ENCODE results near the gene SLC22A12. TPM values are rescaled to one million over a fixed set of nuclear protein-coding genes. Genes with fewer than 3 reads are reported as not detected.

The SLC22A12 gene
- total RNA-seq, 1 donor from 2014 or later, result not detected

GRCh38 chr11:64624883-64625481 lies 34.0 kb downstream of the SLC22A12 start:
- DNase-seq (ENCODE audit: low read depth), result no peak

DNA sequence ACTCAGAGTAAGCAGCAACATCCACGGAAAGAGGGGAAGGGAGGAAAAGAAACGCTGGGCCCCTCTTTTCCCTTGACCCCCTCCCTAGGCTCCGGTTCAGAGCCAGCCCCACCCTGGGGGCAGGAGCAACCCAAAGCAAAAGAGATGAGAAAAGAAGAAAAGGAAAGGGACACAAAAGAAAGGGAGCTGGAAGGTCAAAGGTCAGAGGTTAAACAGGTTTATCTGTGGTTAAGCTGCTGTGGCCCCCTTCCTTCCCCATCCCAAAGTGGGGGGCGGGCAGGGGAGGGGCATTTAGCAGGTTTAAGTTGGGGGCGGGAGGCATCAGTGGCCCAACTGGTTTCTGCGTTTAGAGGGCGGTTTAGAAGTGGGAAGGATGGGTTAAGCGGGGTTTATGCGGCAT lies 35.6 kb downstream of the SLC22A12 start:
- DNase-seq (ENCODE audit: low read depth), result no peak

DNA sequence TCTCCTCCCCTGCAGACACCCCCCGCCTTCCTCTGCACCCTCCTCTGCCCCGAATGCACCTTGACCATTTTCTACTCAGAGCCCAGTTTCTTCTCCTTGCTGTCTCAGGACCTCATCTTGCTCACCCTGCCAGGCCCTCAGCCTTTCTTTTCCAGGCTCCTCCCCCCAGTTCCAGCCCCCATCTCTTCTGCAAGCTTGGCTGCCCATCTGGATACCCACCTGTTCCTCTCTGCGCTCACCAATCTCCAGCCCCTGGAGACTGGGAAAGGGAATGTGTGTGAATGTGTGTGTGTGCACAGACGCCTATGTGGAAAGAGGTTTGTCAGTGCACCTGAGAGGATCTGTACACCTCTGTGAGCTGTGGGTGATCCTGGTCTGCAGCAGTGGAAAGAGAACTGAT lies 36.4 kb downstream of the SLC22A12 start:
- no peak for DNase-seq (ENCODE audit: low read depth)

DNA sequence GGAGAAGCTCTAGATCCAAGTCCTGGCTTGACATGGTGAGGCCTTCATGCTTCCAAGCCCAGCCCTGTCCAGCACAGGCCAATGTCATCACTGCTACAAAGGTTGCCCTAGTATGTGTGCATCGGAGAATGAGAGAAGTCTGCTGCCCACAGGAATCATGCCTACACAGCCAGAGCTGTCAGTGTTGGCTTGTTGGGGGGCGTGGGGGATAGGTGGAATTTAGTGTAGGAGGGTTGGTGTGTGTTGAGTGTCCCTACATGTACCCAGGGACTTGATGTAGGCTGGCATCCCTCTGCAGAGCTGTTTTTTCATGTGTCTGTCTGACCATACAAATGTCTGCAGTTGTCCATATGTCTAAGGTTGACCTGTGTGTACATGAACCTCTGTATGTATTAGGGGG lies 37.6 kb downstream of the SLC22A12 start:
- no peak for DNase-seq (ENCODE audit: low read depth)

DNA sequence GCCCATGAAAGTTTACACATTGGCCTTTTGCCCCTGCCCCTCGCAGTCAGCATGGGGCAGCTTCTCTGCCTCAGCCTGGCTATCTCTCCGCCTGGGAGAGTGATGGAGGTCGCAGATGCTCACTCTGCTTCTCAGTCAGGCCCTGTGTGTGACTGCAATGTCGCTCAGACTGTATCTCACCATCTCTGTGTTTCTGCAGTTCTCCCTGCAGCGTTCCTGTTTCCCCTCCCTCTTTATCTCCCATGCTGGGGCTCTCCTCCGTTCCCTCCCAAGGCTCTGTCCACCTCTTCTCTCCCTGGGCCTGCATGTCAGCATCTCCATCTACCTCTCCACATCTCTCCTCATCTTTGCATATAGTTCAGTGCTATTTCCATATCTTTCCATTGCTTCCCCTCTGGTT lies 38.1 kb downstream of the SLC22A12 start:
- no peak for DNase-seq (ENCODE audit: low read depth)

GRCh38 chr11:64629796-64630562 lies 39.0 kb downstream of the SLC22A12 start:
- DNase-seq (ENCODE audit: low read depth), result no peak

GRCh38 chr11:64631675-64632074 lies 40.7 kb downstream of the SLC22A12 start:
- DNase-seq (ENCODE audit: low read depth), result no peak

DNA sequence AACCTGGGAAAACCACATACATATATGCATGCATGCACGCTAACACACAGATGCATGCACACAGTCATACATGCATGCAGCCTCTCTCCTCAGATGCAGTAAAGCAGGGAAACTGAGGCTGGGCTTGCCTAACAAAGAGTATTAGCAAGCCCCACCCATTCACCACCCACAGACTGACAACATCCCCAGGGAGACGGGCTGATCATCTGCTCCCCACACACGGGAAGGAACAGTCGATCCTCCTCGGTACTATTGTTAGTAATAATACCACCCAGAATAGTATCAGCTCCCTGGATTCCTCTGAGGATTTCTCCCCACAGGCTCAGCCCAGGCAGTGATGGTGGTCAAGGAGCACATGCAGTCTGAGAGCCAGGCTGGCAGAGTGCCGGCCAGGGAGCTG lies 41.2 kb downstream of the SLC22A12 start:
- DNase-seq (ENCODE audit: low read depth), result no peak

DNA sequence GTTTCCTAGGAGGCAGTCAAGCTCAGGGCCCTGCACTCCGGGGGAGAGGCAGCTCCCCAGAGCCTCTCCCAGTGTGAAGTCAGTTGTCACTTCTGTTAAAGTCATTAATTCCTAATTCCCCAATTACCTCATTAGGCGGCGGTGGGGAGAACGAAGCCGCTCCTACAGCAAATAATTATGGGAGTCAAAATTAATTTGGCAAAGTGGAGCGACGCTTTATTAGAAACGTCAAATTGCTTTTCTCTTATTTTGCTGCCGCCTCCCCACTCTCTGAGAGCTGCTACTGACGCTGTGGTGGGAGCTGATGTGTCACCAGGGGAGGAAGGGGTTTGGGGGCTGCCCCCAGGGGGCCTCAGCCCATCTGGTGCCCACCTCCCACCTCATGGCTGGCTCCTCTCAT lies 41.6 kb downstream of the SLC22A12 start:
- no peak for DNase-seq (ENCODE audit: low read depth)

DNA sequence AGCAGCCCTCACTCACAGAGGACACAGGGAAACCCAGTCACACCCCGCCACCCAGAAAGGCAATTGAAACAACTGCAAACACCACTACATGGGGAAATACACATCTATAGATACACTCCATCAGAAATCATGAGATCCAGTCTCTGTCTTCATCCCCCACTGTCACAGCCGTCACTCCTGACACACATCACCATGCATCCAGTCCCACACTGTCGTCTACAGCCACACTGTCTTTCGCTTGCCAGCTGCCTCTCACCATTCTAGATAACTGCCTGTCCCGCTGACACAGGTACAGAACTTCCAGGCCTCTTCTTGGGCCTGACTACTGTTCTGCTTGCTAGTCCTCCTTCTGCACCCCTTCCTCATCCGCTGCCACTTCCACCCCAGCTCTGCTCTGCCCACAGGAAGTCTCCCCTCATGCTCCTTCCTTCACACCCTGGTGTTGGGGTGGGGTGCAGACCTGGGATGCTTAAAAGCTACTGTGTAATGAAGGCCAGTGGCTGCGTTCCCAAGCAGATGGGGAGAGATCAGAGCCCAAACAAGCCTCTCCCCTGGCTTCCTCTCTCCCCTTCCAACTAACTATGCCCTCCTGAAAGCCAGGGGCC lies 42.6 kb downstream of the SLC22A12 start:
- no peak for DNase-seq (ENCODE audit: low read depth)

- DNase-seq (ENCODE audit: low read depth), result no peak
Measured at GRCh38 chr11:64637334-64638017, 46.5 kb downstream of the SLC22A12 start.

- DNase-seq (ENCODE audit: low read depth), result no peak
Measured at GRCh38 chr11:64638018-64638665, 47.1 kb downstream of the SLC22A12 start.

DNA sequence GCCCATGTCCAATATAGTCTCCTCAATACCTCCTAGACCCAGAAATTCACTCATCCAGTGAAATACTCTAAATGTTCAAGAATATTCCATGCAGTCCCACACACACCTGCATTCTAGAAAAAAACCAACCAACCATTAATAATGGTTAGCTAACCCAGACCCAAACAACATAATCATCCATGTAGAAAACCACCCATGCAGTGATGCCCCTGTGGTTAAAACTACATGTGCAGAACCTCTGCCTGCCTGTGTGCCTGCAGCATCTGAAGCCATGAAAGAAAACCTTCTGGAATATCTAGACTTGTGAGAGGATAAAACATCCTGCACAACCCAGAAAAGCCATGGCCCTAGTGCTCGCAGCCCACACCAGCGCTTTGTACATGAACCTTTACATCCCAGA lies 47.8 kb downstream of the SLC22A12 start:
- DNase-seq (ENCODE audit: low read depth), result no peak

DNA sequence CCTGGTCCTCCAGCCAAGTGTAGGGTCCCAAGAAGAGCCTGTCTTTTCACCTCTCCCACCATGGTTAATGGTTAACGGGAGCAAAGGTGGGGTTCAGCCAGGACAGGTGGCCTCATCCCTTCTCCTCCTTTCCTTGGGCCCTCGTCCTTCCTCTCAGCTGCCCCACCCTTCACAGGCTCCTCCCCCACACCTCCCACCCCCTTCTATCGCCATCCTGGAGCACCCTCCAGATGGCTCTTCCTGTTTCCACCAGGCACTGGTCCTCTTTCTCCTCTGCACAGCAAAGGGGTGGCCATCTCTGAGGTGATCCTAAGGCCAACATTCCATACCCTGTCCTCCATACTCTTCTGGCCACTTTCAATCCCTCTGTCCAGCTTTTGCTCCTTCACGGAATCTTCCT lies 48.9 kb downstream of the SLC22A12 start:
- DNase-seq (ENCODE audit: low read depth), result no peak

DNA sequence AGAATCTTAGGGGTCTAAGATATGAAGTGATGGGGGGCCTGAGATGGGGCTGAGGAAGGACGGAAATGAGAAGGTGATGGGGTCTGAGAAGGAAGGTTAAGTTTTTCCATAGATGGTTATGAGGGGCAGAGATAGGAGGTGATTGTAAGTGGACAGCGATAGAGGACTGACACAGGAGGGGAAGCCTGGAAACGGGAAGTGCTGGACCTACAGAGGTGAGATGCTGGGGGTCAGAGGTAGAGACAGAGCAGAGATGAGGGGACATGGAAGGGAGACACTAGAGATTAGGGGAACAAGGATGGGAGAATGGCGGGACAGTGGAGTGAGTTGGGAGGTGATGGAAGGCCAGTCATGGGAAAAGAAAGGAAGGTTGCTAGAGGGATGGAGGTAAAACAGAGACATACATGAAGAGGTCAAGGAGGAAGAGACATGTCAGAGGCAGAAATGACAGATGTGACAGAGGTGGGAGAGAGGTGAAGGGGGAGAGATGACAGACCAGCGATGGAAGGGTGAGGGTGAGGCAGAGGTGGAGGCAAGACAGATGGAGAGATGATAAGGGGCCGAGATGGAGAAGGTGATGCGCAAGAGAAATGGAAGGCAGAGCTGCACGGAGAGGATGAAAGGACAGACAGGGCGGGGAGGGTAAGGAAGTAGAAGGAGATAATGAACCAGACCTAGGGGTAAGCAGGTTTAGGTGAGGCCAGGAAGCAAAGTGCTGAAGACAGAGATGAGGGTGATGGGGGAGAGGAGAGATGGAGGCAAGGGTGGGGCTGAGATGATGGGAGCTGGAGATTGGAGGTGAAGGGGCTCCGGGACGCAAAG lies 50.8 kb downstream of the SLC22A12 start:
- no peak for DNase-seq (ENCODE audit: low read depth)

GRCh38 chr11:64642418-64642735 lies 51.4 kb downstream of the SLC22A12 start:
- DNase-seq (ENCODE audit: low read depth), result no peak

GRCh38 chr11:64642871-64643255 lies 51.8 kb downstream of the SLC22A12 start:
- no peak for DNase-seq (ENCODE audit: low read depth)

- no peak for DNase-seq (ENCODE audit: low read depth)
Measured at GRCh38 chr11:64643256-64643881, 52.3 kb downstream of the SLC22A12 start.

GRCh38 chr11:64643920-64644646 lies 53.1 kb downstream of the SLC22A12 start:
- no peak for DNase-seq (ENCODE audit: low read depth)

DNA sequence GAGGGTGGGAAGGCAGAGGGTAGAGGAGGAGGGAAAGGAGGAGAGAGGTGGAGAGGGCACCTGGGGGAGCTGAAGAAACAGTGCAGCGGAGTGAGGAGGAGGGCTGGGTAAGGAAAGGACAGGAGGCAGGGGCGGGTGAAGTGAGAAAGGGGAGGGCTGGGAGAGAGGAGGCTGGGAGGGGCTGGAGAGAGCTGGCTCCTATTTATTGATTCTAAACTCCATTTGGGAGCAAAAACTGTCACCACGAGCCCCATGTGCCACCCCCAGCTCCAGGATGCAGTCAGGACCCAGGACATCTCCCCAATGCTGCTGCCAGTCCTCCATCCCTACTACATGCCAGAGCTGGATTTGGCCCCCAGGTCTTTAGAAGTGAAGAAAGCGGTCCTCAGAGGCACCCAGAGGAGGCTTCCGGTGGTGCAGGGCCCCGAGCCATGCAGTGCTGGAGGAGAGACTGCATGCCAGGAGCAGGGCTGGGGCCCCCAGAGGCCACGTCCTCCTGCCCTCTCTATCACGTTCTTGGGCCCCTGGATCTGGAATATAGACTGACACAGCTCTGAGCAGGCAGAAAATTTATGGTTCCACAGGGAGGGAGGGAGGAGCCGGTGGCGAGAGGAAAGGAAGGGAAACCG lies 53.7 kb downstream of the SLC22A12 start:
- no peak for DNase-seq (ENCODE audit: low read depth)

Measured in renal cortical epithelial cell (primary cell).